DND-41 (cell line): ENCODE data around the gene TUBB2B.
"Not testable (repeated sequence)": the region's sequence is repeated elsewhere in the genome, so short reads cannot be mapped to it uniquely, and the experiment has no call there.

Experiments
- ATAC-seq: fragments of 200-7000 bp; cut with Tn5 transposase; 3 replicates; pipeline ENCODE4 v1.9.1; 2021; ENCODE audit warnings: low read depth; ENCODE audit not compliant: insufficient read depth
- DNase-seq: peaks from one replicate; pipeline ENCODE4 v3.0.0-alpha.2; 2020
- H2AFZ ChIP-seq: 2 replicates; pipeline ENCODE4 v1.6.0; 2012; ENCODE audit warnings: low read depth, low read length
- H3K27ac ChIP-seq: 2 replicates; pipeline ENCODE4 v1.5.1; 2012; ENCODE audit warnings: low read length, inconsistent platforms
- H3K27me3 ChIP-seq: fragments of 200-600 bp; sonication (generic); 2 replicates; pipeline ENCODE4 v1.6.0; 2012; ENCODE audit warnings: low read length, mild to moderate bottlenecking, inconsistent platforms; ENCODE audit not compliant: insufficient read depth, poor library complexity
- H3K36me3 ChIP-seq: 2 replicates; pipeline ENCODE4 v1.5.1; 2012; ENCODE audit warnings: low read length, inconsistent platforms; ENCODE audit not compliant: insufficient read depth
- H3K4me1 ChIP-seq: 2 replicates; pipeline ENCODE4 v1.5.1; 2012; ENCODE audit warnings: mild to moderate bottlenecking, low read length; ENCODE audit not compliant: insufficient read depth
- H3K4me2 ChIP-seq: 2 replicates; pipeline ENCODE4 v1.6.0; 2012; ENCODE audit warnings: mild to moderate bottlenecking, moderate library complexity, low read length, inconsistent platforms; ENCODE audit not compliant: insufficient read depth
- H3K4me3 ChIP-seq, 2 experiments: fragments of 200-600 bp in 1 of 2; shearing (Covaris generic) in 1 of 2; 2 replicates each; pipeline ENCODE4 v1.5.1; 2012 to 2016; ENCODE audit warnings: inconsistent platforms in 2 of 2, low read length in 2 of 2, mild to moderate bottlenecking in 2 of 2, low read depth in 1 of 2, moderate library complexity in 1 of 2
- H3K79me2 ChIP-seq: 2 replicates; pipeline ENCODE4 v1.6.0; 2012; ENCODE audit warnings: low read length, inconsistent platforms; ENCODE audit not compliant: insufficient read depth
- H3K9ac ChIP-seq: 2 replicates; pipeline ENCODE4 v1.6.0; 2012; ENCODE audit warnings: low read depth, mild to moderate bottlenecking, inconsistent platforms, low read length, moderate library complexity
- H3K9me3 ChIP-seq: 2 replicates; pipeline ENCODE4 v1.5.1; 2012; ENCODE audit warnings: low read length, moderate library complexity, mild to moderate bottlenecking, inconsistent platforms; ENCODE audit not compliant: insufficient read depth, severe bottlenecking
- H4K20me1 ChIP-seq: 2 replicates; pipeline ENCODE4 v1.6.0; 2012; ENCODE audit warnings: low read length; ENCODE audit not compliant: insufficient read depth
- EZH2 ChIP-seq: IDR thresholded peaks from 3 replicates; pipeline ENCODE4 v1.6.1; 2012; ENCODE audit warnings: borderline replicate concordance, low read depth, mild to moderate bottlenecking, moderate library complexity, low read length, inconsistent platforms; ENCODE audit not compliant: severe bottlenecking
- TF ChIP-seq, protein P1 (sequence below): IDR thresholded peaks from 2 replicates; pipeline ENCODE4 v1.5.1; 2012; ENCODE audit warnings: borderline replicate concordance, low read length, moderate library complexity, mild to moderate bottlenecking; ENCODE audit not compliant: poor library complexity, severe bottlenecking; ENCODE audit errors: extremely low read depth

The TUBB2B gene

DNA sequence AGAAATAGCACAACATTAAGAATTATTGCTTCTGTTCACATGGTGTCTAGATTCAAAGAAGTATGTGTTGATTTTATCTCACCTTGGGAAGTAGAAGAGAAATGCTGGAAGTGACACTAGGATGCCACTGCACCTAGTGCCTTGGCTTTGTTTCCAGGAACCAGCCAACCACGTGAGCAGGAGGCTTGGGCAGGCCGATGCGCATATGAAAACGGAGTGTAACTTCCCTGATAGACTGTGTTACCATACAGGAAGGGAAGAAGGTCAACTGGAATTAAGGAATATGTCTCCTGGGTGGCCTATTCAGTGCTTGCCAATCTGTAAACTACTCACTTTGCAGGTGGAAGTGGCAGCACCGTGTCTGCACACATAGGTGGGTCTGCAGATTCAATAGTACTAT, 28.1 kb downstream of the TUBB2B start:
- Histone ChIP-seq H3K9ac (no peak overlapping the region), H3K9me3 (no peaks in the 10 kb centered on the region), H3K36me3 (no peaks in the 10 kb centered on the region), H2AFZ (no peak overlapping the region), H4K20me1 (no peaks in the 10 kb centered on the region), H3K4me3 (no peak overlapping the region), H3K79me2 (no peaks in the 10 kb centered on the region), H3K4me1 (no peaks in the 10 kb centered on the region), H3K27ac (no peak overlapping the region), H3K27me3 (peaks cover 5% of the 10 kb centered on the region), H3K4me2 (no peak overlapping the region)
- no peak for ATAC-seq
- DNase-seq, result no peak
- TF ChIP-seq, protein P1, sequence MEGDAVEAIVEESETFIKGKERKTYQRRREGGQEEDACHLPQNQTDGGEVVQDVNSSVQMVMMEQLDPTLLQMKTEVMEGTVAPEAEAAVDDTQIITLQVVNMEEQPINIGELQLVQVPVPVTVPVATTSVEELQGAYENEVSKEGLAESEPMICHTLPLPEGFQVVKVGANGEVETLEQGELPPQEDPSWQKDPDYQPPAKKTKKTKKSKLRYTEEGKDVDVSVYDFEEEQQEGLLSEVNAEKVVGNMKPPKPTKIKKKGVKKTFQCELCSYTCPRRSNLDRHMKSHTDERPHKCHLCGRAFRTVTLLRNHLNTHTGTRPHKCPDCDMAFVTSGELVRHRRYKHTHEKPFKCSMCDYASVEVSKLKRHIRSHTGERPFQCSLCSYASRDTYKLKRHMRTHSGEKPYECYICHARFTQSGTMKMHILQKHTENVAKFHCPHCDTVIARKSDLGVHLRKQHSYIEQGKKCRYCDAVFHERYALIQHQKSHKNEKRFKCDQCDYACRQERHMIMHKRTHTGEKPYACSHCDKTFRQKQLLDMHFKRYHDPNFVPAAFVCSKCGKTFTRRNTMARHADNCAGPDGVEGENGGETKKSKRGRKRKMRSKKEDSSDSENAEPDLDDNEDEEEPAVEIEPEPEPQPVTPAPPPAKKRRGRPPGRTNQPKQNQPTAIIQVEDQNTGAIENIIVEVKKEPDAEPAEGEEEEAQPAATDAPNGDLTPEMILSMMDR, result no peak
- TF ChIP-seq EZH2, result no peak

DNA sequence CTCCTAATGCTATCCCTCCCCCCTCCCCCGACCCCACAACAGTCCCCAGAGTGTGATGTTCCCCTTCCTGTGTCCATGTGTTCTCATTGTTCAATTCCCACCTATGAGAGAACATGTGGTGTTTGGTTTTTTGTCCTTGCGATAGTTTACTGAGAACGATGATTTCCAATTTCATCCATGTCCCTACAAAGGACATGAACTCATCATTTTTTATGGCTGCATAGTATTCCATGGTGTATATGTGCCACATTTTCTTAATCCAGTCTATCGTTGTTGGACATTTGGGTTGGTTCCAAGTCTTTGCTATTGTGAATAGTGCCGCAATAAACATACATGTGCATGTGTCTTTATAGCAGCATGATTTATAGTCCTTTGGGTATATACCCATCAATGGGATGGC, 29.7 kb downstream of the TUBB2B start:
- ATAC-seq, H3K9me3 ChIP-seq, H3K4me3 ChIP-seq, H3K9ac ChIP-seq, H3K27ac ChIP-seq, H3K36me3 ChIP-seq, H2AFZ ChIP-seq, H3K4me1 ChIP-seq, H3K4me2 ChIP-seq, H3K79me2 ChIP-seq, H3K27me3 ChIP-seq, H4K20me1 ChIP-seq, DNase-seq: not testable (repeated sequence)

DNA sequence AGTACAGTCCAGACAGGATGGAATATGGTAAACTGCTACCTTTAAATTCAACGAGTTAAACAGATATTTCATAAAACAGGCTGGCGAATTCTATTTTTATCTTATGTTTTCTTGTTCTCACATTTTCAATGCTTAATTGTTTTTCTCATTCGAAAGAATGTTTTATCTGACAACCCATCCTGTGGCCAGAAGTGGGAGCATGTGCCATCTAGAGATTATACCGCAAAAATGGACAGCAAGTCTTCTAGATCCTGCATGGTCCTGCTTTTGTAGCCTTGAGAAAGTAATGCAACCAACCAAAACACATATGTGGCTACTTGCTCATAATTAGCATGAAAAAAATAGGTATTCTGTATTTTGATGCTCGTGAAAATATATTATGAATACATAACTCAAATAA, 30.7 kb downstream of the TUBB2B start:
- DNase-seq (no peak), ATAC-seq (no peak)
- Histone ChIP-seq H3K4me1 (no peaks in the 10 kb centered on the region), H4K20me1 (no peaks in the 10 kb centered on the region), H3K36me3 (no peaks in the 10 kb centered on the region), H3K27me3 (no peaks in the 10 kb centered on the region), H3K9me3 (no peaks in the 10 kb centered on the region), H3K9ac (no peak overlapping the region), H3K4me3 (no peak overlapping the region), H3K79me2 (no peaks in the 10 kb centered on the region), H3K4me2 (no peak overlapping the region), H3K27ac (no peak overlapping the region), H2AFZ (no peak overlapping the region)
- TF ChIP-seq, protein P1, result no peak
- TF ChIP-seq EZH2, result no peak

DNA sequence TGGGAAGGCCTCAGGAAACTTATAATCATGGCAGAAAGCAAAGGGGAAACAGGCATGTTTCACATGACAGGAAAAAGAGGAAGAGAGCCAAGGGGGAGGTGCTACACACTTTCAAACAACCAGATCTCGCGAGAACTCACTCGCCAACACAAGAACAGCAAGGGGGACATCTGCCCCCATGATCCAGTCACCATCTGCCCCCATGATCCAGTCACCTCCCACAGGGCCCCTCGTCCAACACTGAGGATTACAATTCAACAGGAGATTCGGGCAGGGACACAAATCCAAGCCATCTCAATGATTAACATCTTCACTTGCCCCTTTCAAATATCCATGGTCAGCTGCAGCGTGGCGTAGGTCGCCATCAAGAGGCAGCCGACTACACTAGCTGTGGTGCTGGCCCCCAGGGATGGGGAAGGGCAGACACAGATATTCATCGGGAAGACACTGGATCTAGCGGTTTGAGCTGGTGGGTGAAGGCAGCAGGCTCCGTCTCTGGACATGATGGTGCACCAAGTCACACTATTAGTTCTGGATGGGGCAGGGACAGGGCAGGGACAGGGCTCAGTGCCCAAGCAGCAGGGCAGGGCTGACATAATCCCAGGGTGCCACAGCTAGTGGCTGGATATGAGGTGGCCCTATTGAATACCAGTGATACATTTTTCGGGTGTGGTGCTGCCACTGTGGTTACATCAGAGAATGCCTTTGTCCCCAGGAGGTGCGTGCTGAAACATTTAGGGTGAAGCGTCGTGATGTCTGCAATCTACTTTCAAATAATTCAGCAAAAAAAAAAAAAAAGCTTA, 31.6 kb downstream of the TUBB2B start:
- Histone ChIP-seq H3K4me2 (no peak overlapping the region), H4K20me1 (no peaks in the 10 kb centered on the region), H3K36me3 (no peaks in the 10 kb centered on the region), H3K9me3 (no peaks in the 10 kb centered on the region), H2AFZ (no peak overlapping the region), H3K4me1 (no peaks in the 10 kb centered on the region), H3K9ac (no peak overlapping the region), H3K27ac (no peak overlapping the region), H3K79me2 (no peaks in the 10 kb centered on the region), H3K27me3 (no peaks in the 10 kb centered on the region), H3K4me3 (no peak overlapping the region)
- no peak for ATAC-seq
- TF ChIP-seq EZH2, result no peak
- TF ChIP-seq, protein P1, result peak; percentile 22
- no peak for DNase-seq
